H1 (cell line): ENCODE results near the gene CTDNEP1. TPM values are rescaled to one million over a fixed set of nuclear protein-coding genes. Genes with fewer than 3 reads are reported as not detected.

Experiments used
- CTBP2 ChIP-seq: IDR thresholded peaks from 2 replicates; pipeline ENCODE4 v1.7.0; 2011; ENCODE audit warnings: borderline replicate concordance, mild to moderate bottlenecking, moderate library complexity, mixed read lengths, low read length; ENCODE audit not compliant: insufficient read depth, insufficient read length
- HDAC2 ChIP-seq, 2 experiments: fragments of 300-600 bp in 1 of 2; sonication (generic) in 1 of 2; IDR thresholded peaks; 2 replicates each; pipeline ENCODE4 v1.6.1; 2011 to 2012; ENCODE audit warnings: low read depth in 2 of 2, low read length in 2 of 2, mild to moderate bottlenecking in 2 of 2, moderate library complexity in 2 of 2, borderline replicate concordance in 1 of 2, inconsistent platforms in 1 of 2
- SAP30 ChIP-seq: fragments of 300-600 bp; sonication (generic); IDR thresholded peaks from 2 replicates; pipeline ENCODE4 v1.7.1; 2012; ENCODE audit warnings: low read length, moderate library complexity, mild to moderate bottlenecking, inconsistent platforms; ENCODE audit not compliant: insufficient read depth, insufficient replicate concordance
- polyA plus RNA-seq, 7 experiments: library from polyadenylated mRNA; depleted of rRNA in 3 of 7; stranded (reverse) in 5 of 7; unstranded in 2 of 7; fragments of >200 nt in 5 of 7; fragments of 200-250 nt in 2 of 7; gene quantifications; 1 replicate in 5 of 7; 2 replicates in 1 of 7; 4 replicates in 1 of 7; pipeline versions ENCODE4 v1.2.1 to v1.2.3, GENCODE V29; 2011 to 2013; ENCODE audit warnings: missing spikeins in 2 of 7, mixed read lengths in 2 of 7
- total RNA-seq: library from RNA; stranded (reverse); fragmentation: NEBNext Ultra II Directional; extraction: Animal tissue kit (Norgen Biotek cat#: 25700); gene quantifications from 2 replicates; pipeline ENCODE4 v1.2.1, GENCODE V29; 2021

CTDNEP1 gene
- total and polyA plus RNA-seq, 2 of the 8 experiments (the other 6 are each of a cell fraction or from before 2014, with no cell fraction given) = 114 to 123 TPM

DNA sequence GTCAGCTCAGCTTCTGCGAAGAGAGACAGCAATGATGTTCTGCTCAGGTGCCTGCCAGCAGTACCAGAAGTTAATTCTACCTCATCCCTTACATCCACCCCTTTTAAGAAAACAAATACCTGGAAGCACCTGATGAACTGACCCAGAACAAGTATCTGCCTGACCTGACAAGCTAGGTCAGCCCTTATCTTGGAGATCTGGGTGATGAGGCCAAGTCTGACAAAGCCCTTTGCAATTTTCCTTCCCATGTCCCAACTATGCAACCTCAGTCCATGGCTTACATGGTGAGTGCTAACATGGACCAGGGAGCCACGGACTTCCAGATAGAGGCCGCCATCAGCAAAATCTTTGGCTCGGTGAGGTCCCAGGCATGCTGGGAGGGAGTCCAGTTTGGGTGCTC lies 28.2 kb downstream of the CTDNEP1 start (continued):
- no peak for TF ChIP-seq HDAC2 (IDR thresholded peaks at IDR 0.05; ENCODE audit: borderline replicate concordance in 1 of 2, low read depth in 2 of 2, low read length in 2 of 2)
- no peak for TF ChIP-seq SAP30
- TF ChIP-seq CTBP2 = no peak
